ENCODE data around the gene GLRX5.

Gene GLRX5

DNA sequence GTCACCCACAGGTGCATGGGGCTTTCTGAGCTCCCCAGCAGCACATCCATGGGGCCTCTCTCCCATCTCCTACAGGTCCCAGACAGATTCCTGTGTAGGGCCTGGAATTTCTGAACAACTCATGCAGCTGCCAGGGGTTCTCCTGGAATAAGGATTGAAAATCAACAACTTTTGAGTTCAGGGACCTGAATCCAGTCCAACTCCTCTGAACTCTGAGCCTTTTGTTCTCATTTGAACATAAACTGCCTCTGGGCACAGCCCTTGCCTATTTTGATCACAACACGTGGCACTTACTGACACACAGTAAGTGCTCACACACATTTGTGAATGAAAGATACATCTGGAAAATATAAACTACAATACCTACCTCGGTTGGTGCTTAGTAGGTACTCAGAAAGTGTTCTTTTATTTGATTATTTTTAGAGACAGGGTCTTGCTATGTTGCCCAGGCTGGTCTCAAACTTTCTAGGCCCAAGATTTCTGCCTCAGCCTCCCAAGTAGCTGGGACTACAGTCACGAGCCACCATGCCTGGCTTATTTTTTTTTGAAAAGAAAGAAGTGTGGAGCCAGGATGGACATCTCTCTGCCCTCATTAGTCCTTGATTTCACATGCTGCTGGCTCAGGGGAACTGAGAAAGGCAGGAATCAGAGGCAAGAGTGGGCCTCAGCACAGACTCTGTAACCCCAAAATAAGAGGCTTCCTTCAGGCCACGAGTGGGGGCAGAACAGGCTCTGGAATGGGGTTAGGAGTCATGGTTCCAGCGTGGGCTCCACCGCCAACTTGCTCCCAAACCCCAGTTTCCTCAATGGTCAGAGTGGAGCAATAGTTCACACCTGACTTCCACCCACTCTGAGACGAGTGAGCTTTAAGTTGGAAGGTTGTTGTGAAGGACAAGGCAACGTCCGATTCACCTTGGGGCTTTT, 45.4 kb upstream of the GLRX5 start:
- no peak for DNase-seq (ENCODE audit: low read depth)
- TF ChIP-seq, protein P1, sequence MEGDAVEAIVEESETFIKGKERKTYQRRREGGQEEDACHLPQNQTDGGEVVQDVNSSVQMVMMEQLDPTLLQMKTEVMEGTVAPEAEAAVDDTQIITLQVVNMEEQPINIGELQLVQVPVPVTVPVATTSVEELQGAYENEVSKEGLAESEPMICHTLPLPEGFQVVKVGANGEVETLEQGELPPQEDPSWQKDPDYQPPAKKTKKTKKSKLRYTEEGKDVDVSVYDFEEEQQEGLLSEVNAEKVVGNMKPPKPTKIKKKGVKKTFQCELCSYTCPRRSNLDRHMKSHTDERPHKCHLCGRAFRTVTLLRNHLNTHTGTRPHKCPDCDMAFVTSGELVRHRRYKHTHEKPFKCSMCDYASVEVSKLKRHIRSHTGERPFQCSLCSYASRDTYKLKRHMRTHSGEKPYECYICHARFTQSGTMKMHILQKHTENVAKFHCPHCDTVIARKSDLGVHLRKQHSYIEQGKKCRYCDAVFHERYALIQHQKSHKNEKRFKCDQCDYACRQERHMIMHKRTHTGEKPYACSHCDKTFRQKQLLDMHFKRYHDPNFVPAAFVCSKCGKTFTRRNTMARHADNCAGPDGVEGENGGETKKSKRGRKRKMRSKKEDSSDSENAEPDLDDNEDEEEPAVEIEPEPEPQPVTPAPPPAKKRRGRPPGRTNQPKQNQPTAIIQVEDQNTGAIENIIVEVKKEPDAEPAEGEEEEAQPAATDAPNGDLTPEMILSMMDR (IDR thresholded peaks at IDR 0.05; ENCODE audit: low read length, missing control alignments), result no peak
- no peak overlapping the region for H3K4me3 ChIP-seq (replicated peaks; ENCODE audit: low read depth, low read length)

DNA sequence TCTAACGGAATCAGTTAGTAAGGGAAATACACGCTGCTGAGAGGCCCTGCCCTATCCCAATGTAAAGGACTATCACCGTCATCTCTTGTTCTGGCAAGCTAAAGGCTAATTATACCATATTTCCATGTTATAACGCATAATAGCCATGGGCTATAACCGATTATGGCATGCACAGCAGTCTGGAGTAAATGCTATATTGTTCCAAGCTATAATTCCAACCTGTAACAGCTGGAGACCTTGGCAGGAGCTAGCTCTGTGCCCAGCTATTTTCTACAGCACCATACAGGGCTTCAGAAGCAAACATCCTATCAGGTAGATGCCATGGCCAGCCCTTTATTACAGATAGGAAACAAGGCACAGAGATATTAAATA, 44.7 kb upstream of the GLRX5 start:
- H3K4me3 ChIP-seq (replicated peaks; ENCODE audit: low read depth, low read length), result no peak overlapping the region
- no peak for DNase-seq (ENCODE audit: low read depth)
- TF ChIP-seq, protein P1 (IDR thresholded peaks at IDR 0.05; ENCODE audit: low read length, missing control alignments), result no peak

GRCh38 chr14:95490727-95491451, 44.0 kb upstream of the GLRX5 start:
- TF ChIP-seq, protein P1 (IDR thresholded peaks at IDR 0.05; ENCODE audit: low read length, missing control alignments), result no peak
- peak; percentile 56 for DNase-seq (ENCODE audit: low read depth)
- no peak overlapping the region for H3K4me3 ChIP-seq (replicated peaks; ENCODE audit: low read depth, low read length)

DNA sequence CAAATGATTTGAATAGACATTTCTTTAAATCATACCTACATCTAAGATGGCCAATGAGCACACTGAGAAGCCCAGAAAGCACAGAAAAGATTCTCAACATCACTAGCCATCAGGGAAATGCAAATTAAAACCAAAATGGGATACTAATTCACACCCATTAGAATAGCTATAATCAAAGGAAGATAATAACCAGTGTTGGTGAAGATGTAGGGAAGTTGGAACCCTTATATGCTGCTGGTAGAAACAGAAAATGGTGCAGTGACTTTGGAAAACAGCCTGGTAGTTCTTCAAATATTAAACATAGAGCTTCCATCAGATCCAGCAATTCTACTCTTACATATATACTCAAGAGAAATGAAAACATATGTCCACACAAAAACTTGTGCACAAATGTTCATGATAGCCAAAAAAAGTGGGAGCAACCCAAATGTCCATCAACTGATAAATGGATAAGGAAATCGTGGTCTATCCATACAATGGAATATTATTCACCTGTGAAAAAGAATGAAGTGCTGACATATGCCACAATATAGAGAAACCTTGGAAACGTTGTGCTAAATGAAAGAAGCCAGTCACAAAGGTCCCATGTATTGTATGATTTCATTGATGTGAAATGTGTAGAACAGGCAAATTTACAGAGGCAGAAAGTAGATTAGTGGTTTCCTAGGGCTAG, 42.8 kb upstream of the GLRX5 start:
- TF ChIP-seq, protein P1 (IDR thresholded peaks at IDR 0.05; ENCODE audit: low read length, missing control alignments), result no peak
- no peak for DNase-seq (ENCODE audit: low read depth)
- no peak overlapping the region for H3K4me3 ChIP-seq (replicated peaks; ENCODE audit: low read depth, low read length)

- no peak for DNase-seq (ENCODE audit: low read depth)
- no peak overlapping the region for H3K4me3 ChIP-seq (replicated peaks; ENCODE audit: low read depth, low read length)
- TF ChIP-seq, protein P1 (IDR thresholded peaks at IDR 0.05; ENCODE audit: low read length, missing control alignments), result no peak
These were observed 41.3 kb upstream of the GLRX5 start for GRCh38 chr14:95493503-95493902.

DNA sequence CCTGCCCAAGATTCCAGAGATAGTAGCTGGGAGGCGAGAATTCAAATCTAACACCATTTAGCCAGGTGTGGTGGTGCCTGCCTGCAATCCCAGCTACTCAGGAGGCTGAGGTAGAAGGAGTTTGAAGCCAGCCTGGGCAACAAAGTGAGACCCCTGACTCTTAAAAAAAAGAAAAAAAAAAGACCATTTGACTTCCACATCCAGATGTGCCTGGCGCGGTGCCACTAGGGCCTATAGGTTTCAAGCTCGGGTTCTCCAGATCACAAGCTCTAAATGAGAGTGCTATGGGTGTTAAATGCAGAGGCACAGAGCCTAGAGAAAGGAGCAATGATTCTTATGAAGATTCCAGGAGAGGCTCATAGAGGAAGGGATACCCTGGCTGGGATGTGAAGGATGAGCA, 40.9 kb upstream of the GLRX5 start:
- no peak overlapping the region for H3K4me3 ChIP-seq (replicated peaks; ENCODE audit: low read depth, low read length)
- TF ChIP-seq, protein P1 (IDR thresholded peaks at IDR 0.05; ENCODE audit: low read length, missing control alignments), result no peak

More for the DNA sequence above, 40.9 kb upstream of the GLRX5 start:
- DNase-seq (ENCODE audit: low read depth), result no peak

Measured in fibroblast of pulmonary artery (primary cell).